Keratinocyte (primary cell): Measurements from ENCODE around the gene SLC43A1. TPM values are rescaled to one million over a fixed set of nuclear protein-coding genes. Genes with fewer than 3 reads are reported as not detected.

ENCODE experiments used
- DNase-seq: peaks from one replicate; pipeline ENCODE4 v3.0.0-alpha.2; 2011; ENCODE audit warnings: low read depth, missing footprints, low spot score
- FAIRE-seq: peaks from 2 replicates; lab custom pipeline; 2011; peaks lifted over from hg19 to GRCh38; lab: Jason Lieb, UNC
- H2AFZ ChIP-seq: 2 replicates; pipeline ENCODE4 v1.6.0; 2012; ENCODE audit warnings: low read length, control low read depth, inconsistent platforms; ENCODE audit not compliant: control insufficient read depth
- H3K27ac ChIP-seq: 2 replicates; pipeline ENCODE4 v1.5.1; 2011; ENCODE audit warnings: low read length; ENCODE audit not compliant: control insufficient read depth, insufficient read depth
- H3K27me3 ChIP-seq: 3 replicates; pipeline ENCODE4 v1.6.0; 2011; ENCODE audit warnings: low read length; ENCODE audit not compliant: control insufficient read depth, insufficient read depth; ENCODE audit errors: extremely low read depth
- H3K36me3 ChIP-seq, 2 experiments: 2 replicates in 1 of 2; 3 replicates in 1 of 2; pipeline ENCODE4 v1.5.1; 2011; ENCODE audit warnings: low read length in 2 of 2, mild to moderate bottlenecking in 1 of 2; ENCODE audit not compliant: control insufficient read depth in 2 of 2, insufficient read depth in 2 of 2; ENCODE audit errors: extremely low read depth in 1 of 2
- H3K4me1 ChIP-seq: 3 replicates; pipeline ENCODE4 v1.5.1; 2011; ENCODE audit warnings: low read length; ENCODE audit not compliant: control insufficient read depth, insufficient read depth; ENCODE audit errors: extremely low read depth
- H3K4me2 ChIP-seq: 3 replicates; pipeline ENCODE4 v1.6.0; 2011; ENCODE audit warnings: low read depth, low read length; ENCODE audit not compliant: control insufficient read depth, insufficient read depth; ENCODE audit errors: extremely low read depth
- H3K4me3 ChIP-seq, 3 experiments: fragments of 200-600 bp in 1 of 3; sonication (generic) in 1 of 3; 2 replicates in 2 of 3; 3 replicates in 1 of 3; pipeline ENCODE4 v1.5.1; 2011 to 2016; ENCODE audit warnings: low read length in 3 of 3, mild to moderate bottlenecking in 3 of 3, control low read depth in 2 of 3, inconsistent platforms in 1 of 3, low read depth in 1 of 3, mixed read lengths in 1 of 3, mixed run types in 1 of 3, moderate library complexity in 1 of 3; ENCODE audit not compliant: control insufficient read depth in 2 of 3, insufficient read depth in 2 of 3; ENCODE audit errors: extremely low read depth in 1 of 3
- H3K79me2 ChIP-seq: 2 replicates; pipeline ENCODE4 v1.6.0; 2012; ENCODE audit warnings: low read length; ENCODE audit not compliant: control insufficient read depth, insufficient read depth
- H3K9ac ChIP-seq: 3 replicates; pipeline ENCODE4 v1.6.0; 2011; ENCODE audit warnings: low read length; ENCODE audit not compliant: control insufficient read depth, insufficient read depth; ENCODE audit errors: extremely low read depth
- H3K9me1 ChIP-seq: 3 replicates; pipeline ENCODE4 v1.6.0; 2011; ENCODE audit warnings: low read length; ENCODE audit not compliant: control insufficient read depth, insufficient read depth; ENCODE audit errors: extremely low read depth
- H3K9me3 ChIP-seq: 2 replicates; pipeline ENCODE4 v1.5.1; 2012; ENCODE audit warnings: low read depth, low read length; ENCODE audit not compliant: control insufficient read depth
- H4K20me1 ChIP-seq: 3 replicates; pipeline ENCODE4 v1.6.0; 2011; ENCODE audit warnings: low read length; ENCODE audit not compliant: control insufficient read depth, insufficient read depth; ENCODE audit errors: extremely low read depth
- EZH2 ChIP-seq: IDR thresholded peaks from one replicate; pipeline ENCODE4 v1.6.1; 2012; ENCODE audit warnings: inconsistent platforms, mild to moderate bottlenecking, low read length, moderate library complexity
- dilution Hi-C: fragments of 300-500 bp; cut with MboI; formaldehyde crosslinking; loops from one replicate; pipeline ENCODE4 v1.7.0; 2020; ENCODE audit warnings: low sequenced_read_pairs; ENCODE audit not compliant: extremely low pct_ligation_motif_present
- polyA plus RNA-seq, 5 experiments: library from polyadenylated mRNA; depleted of rRNA in 3 of 5; stranded (reverse) in 3 of 5; stranded (forward) in 1 of 5; unstranded in 1 of 5; fragments of >200 nt; gene quantifications; 1 replicate in 1 of 5; 2 replicates in 3 of 5; 3 replicates in 1 of 5; pipeline versions ENCODE4 v1.2.1 to v1.2.3, GENCODE V29; 2011 to 2012; ENCODE audit warnings: missing spikeins in 2 of 5, low read depth in 1 of 5, low replicate concordance in 1 of 5
- TF ChIP-seq, protein P1 (sequence below), 3 experiments: IDR thresholded peaks in 1 of 3; conservative IDR thresholded peaks in 1 of 3; optimal IDR thresholded peaks in 1 of 3; 2 replicates in 2 of 3; 3 replicates in 1 of 3; pipeline versions ENCODE3 to v1.5.1; 2011; ENCODE audit warnings: low read length in 3 of 3, mild to moderate bottlenecking in 3 of 3, moderate library complexity in 2 of 3, control low read depth in 1 of 3, inconsistent platforms in 1 of 3; ENCODE audit not compliant: insufficient read depth in 2 of 3; ENCODE audit errors: extremely low read depth in 1 of 3

The SLC43A1 gene
- polyA plus RNA-seq, 1 donor (not counting 4 experiments of a cell fraction or from before 2014, with no cell fraction given): 0.75 TPM

DNA sequence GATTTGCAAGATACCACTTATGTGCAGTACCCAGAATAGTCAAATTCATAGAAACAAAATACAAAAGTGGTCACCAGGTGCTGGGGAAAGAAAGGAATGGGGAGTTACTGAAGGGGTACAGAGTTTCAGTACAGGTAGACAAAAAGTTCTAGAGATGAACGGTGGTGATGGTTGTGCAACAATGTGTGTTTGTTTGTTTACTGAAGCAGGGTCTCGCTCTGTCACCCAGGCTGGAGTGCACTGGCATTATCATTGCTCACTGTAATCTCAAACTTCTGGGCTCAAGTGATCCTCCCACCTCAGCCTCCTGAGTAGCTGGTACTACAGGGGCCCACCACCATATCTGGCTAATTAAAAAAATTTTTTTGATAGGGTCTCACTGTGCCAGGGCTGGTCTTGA, 39.9 kb upstream of the SLC43A1 start:
- Histone ChIP-seq H3K9me3 (no peaks in the 10 kb centered on the region), H3K36me3 (peaks cover 7 to 23% of the 10 kb centered on the region in 2 experiments), H3K9me1 (no peaks in the 10 kb centered on the region), H3K4me3 (no peak overlapping the region), H2AFZ (no peak overlapping the region), H3K4me1 (no peaks in the 10 kb centered on the region), H3K27me3 (no peaks in the 10 kb centered on the region), H4K20me1 (no peaks in the 10 kb centered on the region), H3K79me2 (no peaks in the 10 kb centered on the region), H3K4me2 (no peak overlapping the region), H3K27ac (no peak overlapping the region), H3K9ac (no peak overlapping the region)
- DNase-seq: no peak
- no peak for FAIRE-seq
- TF ChIP-seq, protein P1, sequence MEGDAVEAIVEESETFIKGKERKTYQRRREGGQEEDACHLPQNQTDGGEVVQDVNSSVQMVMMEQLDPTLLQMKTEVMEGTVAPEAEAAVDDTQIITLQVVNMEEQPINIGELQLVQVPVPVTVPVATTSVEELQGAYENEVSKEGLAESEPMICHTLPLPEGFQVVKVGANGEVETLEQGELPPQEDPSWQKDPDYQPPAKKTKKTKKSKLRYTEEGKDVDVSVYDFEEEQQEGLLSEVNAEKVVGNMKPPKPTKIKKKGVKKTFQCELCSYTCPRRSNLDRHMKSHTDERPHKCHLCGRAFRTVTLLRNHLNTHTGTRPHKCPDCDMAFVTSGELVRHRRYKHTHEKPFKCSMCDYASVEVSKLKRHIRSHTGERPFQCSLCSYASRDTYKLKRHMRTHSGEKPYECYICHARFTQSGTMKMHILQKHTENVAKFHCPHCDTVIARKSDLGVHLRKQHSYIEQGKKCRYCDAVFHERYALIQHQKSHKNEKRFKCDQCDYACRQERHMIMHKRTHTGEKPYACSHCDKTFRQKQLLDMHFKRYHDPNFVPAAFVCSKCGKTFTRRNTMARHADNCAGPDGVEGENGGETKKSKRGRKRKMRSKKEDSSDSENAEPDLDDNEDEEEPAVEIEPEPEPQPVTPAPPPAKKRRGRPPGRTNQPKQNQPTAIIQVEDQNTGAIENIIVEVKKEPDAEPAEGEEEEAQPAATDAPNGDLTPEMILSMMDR (optimal IDR thresholded peaks at IDR 0.05 in 1 of 3, IDR thresholded peaks at IDR 0.05 in 1 of 3, conservative IDR thresholded peaks at IDR 0.05 in 1 of 3; ENCODE audit: extremely low read depth in 1 of 3, insufficient read depth in 2 of 3, low read length in 3 of 3): no peak
- no peak for TF ChIP-seq EZH2
- dilution Hi-C loops: no loop called here

DNA sequence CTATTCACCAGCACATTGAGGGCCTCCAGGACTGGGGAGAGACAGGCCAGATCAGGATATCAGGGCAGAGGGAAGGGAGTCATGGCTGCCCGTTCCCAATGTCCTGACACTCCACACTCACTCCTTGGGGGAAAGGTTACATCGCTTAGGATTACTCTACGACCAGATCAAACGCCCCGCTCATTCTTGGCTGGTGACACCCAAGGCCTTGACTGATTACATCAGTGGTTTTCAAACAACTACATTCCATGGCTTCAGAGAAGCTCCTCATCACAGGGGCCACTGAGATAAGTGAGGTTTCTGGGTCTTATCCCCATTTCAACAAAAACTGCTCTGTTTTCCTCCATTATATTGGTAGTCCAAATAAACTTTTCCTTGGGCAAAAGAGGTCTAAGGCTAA, 37.0 kb upstream of the SLC43A1 start:
- Histone ChIP-seq H4K20me1 (no peaks in the 10 kb centered on the region), H3K9me1 (no peaks in the 10 kb centered on the region), H3K9me3 (no peaks in the 10 kb centered on the region), H3K27ac (no peak overlapping the region), H2AFZ (no peak overlapping the region), H3K27me3 (no peaks in the 10 kb centered on the region), H3K4me2 (no peak overlapping the region), H3K36me3 (peaks cover 7 to 28% of the 10 kb centered on the region in 2 experiments), H3K9ac (no peak overlapping the region), H3K79me2 (no peaks in the 10 kb centered on the region), H3K4me3 (no peak overlapping the region), H3K4me1 (no peaks in the 10 kb centered on the region)
- dilution Hi-C loops: no loop called here
- DNase-seq (no peak), FAIRE-seq (no peak)
- TF ChIP-seq, protein P1 (optimal IDR thresholded peaks at IDR 0.05 in 1 of 3, IDR thresholded peaks at IDR 0.05 in 1 of 3, conservative IDR thresholded peaks at IDR 0.05 in 1 of 3; ENCODE audit: extremely low read depth in 1 of 3, insufficient read depth in 2 of 3, low read length in 3 of 3): no peak
- no peak for TF ChIP-seq EZH2
